ENCODE data around the gene ITSN2.

- TF ChIP-seq CTCF (conservative IDR thresholded peaks at IDR 0.05; ENCODE audit: low read depth, low read length): peak; percentile 62
- no peak for TF ChIP-seq EZH2 (IDR thresholded peaks at IDR 0.05; ENCODE audit: low read length, unreplicated experiment)
Observed at GRCh38 chr2:24382363-24383073, 22.2 kb upstream of the ITSN2 start.
